ENCODE measurements around the gene SFTPB.

DNA sequence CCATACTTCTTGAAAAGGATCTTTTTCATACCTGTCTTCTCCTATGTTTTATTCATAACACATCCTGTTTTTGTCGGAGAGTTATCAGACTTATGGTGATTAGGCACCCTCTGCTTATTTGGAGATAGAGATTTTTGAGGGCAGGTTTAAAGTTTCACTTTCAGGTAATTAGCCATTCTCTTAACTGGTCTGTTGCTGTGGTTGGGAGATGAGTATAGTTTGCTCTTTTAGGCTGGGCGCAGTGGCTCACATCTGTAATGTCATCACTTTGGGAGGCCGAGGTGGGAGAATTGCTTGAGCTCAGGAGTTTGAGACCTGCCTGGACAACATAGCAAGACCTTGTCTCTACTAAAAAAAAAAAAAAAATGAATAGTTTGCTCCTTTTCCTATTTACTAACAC is 25.3 kb downstream of the SFTPB start:
- TF ChIP-seq, protein P1, sequence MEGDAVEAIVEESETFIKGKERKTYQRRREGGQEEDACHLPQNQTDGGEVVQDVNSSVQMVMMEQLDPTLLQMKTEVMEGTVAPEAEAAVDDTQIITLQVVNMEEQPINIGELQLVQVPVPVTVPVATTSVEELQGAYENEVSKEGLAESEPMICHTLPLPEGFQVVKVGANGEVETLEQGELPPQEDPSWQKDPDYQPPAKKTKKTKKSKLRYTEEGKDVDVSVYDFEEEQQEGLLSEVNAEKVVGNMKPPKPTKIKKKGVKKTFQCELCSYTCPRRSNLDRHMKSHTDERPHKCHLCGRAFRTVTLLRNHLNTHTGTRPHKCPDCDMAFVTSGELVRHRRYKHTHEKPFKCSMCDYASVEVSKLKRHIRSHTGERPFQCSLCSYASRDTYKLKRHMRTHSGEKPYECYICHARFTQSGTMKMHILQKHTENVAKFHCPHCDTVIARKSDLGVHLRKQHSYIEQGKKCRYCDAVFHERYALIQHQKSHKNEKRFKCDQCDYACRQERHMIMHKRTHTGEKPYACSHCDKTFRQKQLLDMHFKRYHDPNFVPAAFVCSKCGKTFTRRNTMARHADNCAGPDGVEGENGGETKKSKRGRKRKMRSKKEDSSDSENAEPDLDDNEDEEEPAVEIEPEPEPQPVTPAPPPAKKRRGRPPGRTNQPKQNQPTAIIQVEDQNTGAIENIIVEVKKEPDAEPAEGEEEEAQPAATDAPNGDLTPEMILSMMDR (IDR thresholded peaks at IDR 0.05), result no peak
- TF ChIP-seq POLR2A (IDR thresholded peaks at IDR 0.05), result no peak
